Peyer's patch (tissue), 4 donors: ENCODE measurements around the gene BICD1. TPM values are rescaled to one million over a fixed set of nuclear protein-coding genes. Genes with fewer than 3 reads are reported as not detected.

ENCODE experiments used
- DNase-seq, 3 donors: peaks; one replicate each; pipeline ENCODE4 v3.0.0-alpha.2; 2017 to 2019
- H3K27ac ChIP-seq, 4 donors: fragments of 200-600 bp; sonication (generic); one replicate each; pipeline ENCODE4 v1.5.1; 2016 to 2019
- H3K27me3 ChIP-seq, 2 donors: fragments of 200-600 bp; sonication (generic); one replicate each; pipeline ENCODE4 v1.5.1; 2019
- H3K36me3 ChIP-seq, 3 donors: fragments of 200-600 bp; sonication (generic); one replicate each; pipeline ENCODE4 v1.5.1; 2016 to 2019
- H3K4me1 ChIP-seq, 4 donors: fragments of 200-600 bp; sonication (generic); one replicate each; pipeline ENCODE4 v1.5.1; 2016 to 2019
- H3K4me3 ChIP-seq, 4 donors: fragments of 200-600 bp; sonication (generic); 1 replicate in 3 of 4; 2 replicates in 1 of 4; pipeline ENCODE4 v1.5.1; 2016 to 2019; ENCODE audit warnings: mild to moderate bottlenecking in 1 of 4
- H3K9me3 ChIP-seq, 4 donors: fragments of 200-600 bp; sonication (generic); one replicate each; pipeline ENCODE4 v1.5.1; 2016 to 2019; ENCODE audit warnings: mild to moderate bottlenecking in 1 of 4
- CTCF ChIP-seq, 6 experiments: fragments of 450-650 bp in 4 of 6; fragments of 200-600 bp in 2 of 6; sonication (generic) in 1 of 6; IDR thresholded peaks; one replicate each; pipeline ENCODE4 v1.5.1; 2017 to 2019; ENCODE audit warnings: antibody characterized with exemption in 6 of 6, mild to moderate bottlenecking in 3 of 6, moderate library complexity in 1 of 6
- POLR2A ChIP-seq, 2 donors: fragments of 450-650 bp; IDR thresholded peaks; one replicate each; pipeline ENCODE4 v1.5.1; 2017; ENCODE audit warnings: antibody characterized with exemption in 2 of 2, mild to moderate bottlenecking in 2 of 2, moderate library complexity in 2 of 2
- total RNA-seq, 4 donors: library from RNA; depleted of rRNA; stranded (reverse); fragments of >200 nt; gene quantifications; one replicate each; pipeline ENCODE4 v1.1.0, GENCODE V29; 2016

The BICD1 gene
- total RNA-seq, 4 donors from 2014 or later = 3.5 to 39.6 (median 10.5) TPM

DNA sequence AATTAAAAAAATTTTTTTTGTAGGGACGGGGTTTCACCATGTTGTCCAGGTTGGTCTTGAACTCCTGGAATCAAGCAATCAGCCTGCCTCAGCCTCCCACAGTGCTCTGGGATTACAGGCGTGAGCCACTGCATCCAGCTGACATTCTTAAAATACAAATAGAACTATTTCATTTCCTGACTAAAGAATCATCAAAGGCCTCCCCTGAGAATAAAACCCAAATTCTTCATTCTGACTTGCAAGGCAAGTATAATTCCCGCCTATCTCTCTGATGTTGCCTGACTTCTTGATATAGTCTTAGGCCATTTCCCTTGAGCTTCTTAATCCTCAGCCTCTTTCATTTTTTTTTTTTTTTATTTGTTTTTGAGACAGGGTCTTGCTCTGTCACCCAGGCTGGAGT is 4.4 kb upstream of the BICD1 start:
- Histone ChIP-seq H3K9me3 (no peaks in the 10 kb centered on the region), H3K27me3 (no peaks in the 10 kb centered on the region), H3K4me3 (no peak overlapping the region), H3K4me1 (peaks cover 0 to 7% (median 0%) of the 10 kb centered on the region in 4 donors), H3K27ac (no peak overlapping the region), H3K36me3 (no peaks in the 10 kb centered on the region)
- TF ChIP-seq POLR2A (IDR thresholded peaks at IDR 0.05) (no peak), CTCF (IDR thresholded peaks at IDR 0.05) (no peak)
- DNase-seq = no peak

GRCh38 chr12:32104572-32105355 is 1.9 kb upstream of the BICD1 start:
- Histone ChIP-seq H3K9me3 (no peaks in the 10 kb centered on the region), H3K36me3 (no peaks in the 10 kb centered on the region), H3K27ac (no peak overlapping the region), H3K4me3 (no peak overlapping the region), H3K27me3 (no peaks in the 10 kb centered on the region), H3K4me1 (peaks cover 0 to 12% (median 0%) of the 10 kb centered on the region in 4 donors)
- no peak for DNase-seq
- no peak for TF ChIP-seq POLR2A (IDR thresholded peaks at IDR 0.05)
- TF ChIP-seq CTCF (IDR thresholded peaks at IDR 0.05) = no peak

- peak in 2 of 3 donors; percentile 20 to 50 for DNase-seq
- H3K9me3 ChIP-seq = no peaks in the 10 kb centered on the region
- H3K27ac ChIP-seq = peak overlapping the region; percentile 61 to 88 (median 82)
- peaks cover 0 to 12% (median 0%) of the 10 kb centered on the region in 4 donors for H3K4me1 ChIP-seq
- peak overlapping the region; percentile 74 to 98 (median 78) for H3K4me3 ChIP-seq
- TF ChIP-seq POLR2A (IDR thresholded peaks at IDR 0.05) (no peak), CTCF (IDR thresholded peaks at IDR 0.05) (no peak)
- H3K36me3 ChIP-seq = no peaks in the 10 kb centered on the region
- H3K27me3 ChIP-seq = no peaks in the 10 kb centered on the region
These were observed 596 bp upstream of the BICD1 start for GRCh38 chr12:32105986-32106516.

GRCh38 chr12:32107359-32108267 is 966 bp downstream of the BICD1 start:
- H3K36me3 ChIP-seq = no peaks in the 10 kb centered on the region
- H3K27ac ChIP-seq = peak overlapping the region; percentile 61 to 88 (median 82)
- no peaks in the 10 kb centered on the region for H3K27me3 ChIP-seq
- H3K4me3 ChIP-seq = peak overlapping the region; percentile 74 to 98 (median 78)
- TF ChIP-seq POLR2A (IDR thresholded peaks at IDR 0.05) (no peak), CTCF (IDR thresholded peaks at IDR 0.05) (no peak)
- peak; percentile 36 to 50 (median 47) for DNase-seq
- peaks cover 0 to 12% (median 0%) of the 10 kb centered on the region in 4 donors for H3K4me1 ChIP-seq
- H3K9me3 ChIP-seq = no peaks in the 10 kb centered on the region

DNA sequence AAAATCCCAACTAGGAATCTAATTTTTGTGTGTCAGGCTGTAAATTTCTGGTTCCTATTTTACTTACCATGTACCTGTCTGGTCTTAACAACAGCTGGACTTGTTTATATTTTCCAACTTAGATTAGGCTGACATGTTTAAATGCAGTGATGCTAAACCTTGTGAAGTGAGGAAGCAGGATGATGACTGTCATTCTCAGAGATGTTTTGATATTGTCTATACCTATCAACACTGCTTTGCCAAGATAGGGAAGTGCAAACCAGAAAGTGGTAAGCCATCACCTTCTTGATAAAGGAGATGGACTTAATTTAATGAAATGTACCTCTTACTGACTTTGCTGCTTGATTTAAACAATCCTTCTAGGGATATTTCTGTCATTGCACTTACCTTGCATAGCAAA is 2.1 kb downstream of the BICD1 start:
- no peak overlapping the region for H3K27ac ChIP-seq
- no peaks in the 10 kb centered on the region for H3K9me3 ChIP-seq
- H3K36me3 ChIP-seq = no peaks in the 10 kb centered on the region
- no peaks in the 10 kb centered on the region for H3K27me3 ChIP-seq
- no peak overlapping the region for H3K4me3 ChIP-seq
- peaks cover 0 to 12% (median 0%) of the 10 kb centered on the region in 4 donors for H3K4me1 ChIP-seq
- no peak for DNase-seq
- TF ChIP-seq CTCF (IDR thresholded peaks at IDR 0.05) = no peak
